Measurements from ENCODE around the gene USP37. TPM values are rescaled to one million over a fixed set of nuclear protein-coding genes. Genes with fewer than 3 reads are reported as not detected.

The USP37 gene
- total RNA-seq, 1 donor from 2014 or later, result 11.8 TPM

DNA sequence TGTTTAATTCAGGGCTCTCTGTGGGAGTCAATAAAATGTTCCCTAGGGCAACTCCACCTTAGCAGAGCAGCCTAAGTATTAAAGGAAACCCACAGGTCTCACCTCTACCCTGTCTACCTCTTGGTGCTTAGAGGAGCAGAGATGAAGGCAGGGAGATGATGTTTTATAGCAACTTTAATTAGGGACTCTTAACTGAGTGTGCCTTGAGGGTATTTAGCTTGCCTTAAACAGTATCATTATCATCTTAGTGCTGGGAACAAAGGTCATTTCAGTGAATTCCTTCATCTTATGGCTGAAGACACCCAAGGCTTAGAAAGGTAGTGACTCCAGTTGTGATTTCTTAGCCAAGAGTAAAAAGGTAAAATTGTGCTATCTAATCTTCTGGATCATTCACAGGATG, 122.5 kb downstream of the USP37 start:
- no peak for DNase-seq (ENCODE audit: low spot score in 2 of 2)
- Histone ChIP-seq H3K9me3 (no peaks in the 10 kb centered on the region), H3K27ac (no peak overlapping the region), H3K27me3 (no peaks in the 10 kb centered on the region), H3K36me3 (peaks cover 13 to 21% of the 10 kb centered on the region in 2 donors), H3K4me1 (no peaks in the 10 kb centered on the region), H3K4me3 (no peak overlapping the region)
- intact Hi-C loops (cut with DNase I), result no loop called here
- TF ChIP-seq, protein P1, sequence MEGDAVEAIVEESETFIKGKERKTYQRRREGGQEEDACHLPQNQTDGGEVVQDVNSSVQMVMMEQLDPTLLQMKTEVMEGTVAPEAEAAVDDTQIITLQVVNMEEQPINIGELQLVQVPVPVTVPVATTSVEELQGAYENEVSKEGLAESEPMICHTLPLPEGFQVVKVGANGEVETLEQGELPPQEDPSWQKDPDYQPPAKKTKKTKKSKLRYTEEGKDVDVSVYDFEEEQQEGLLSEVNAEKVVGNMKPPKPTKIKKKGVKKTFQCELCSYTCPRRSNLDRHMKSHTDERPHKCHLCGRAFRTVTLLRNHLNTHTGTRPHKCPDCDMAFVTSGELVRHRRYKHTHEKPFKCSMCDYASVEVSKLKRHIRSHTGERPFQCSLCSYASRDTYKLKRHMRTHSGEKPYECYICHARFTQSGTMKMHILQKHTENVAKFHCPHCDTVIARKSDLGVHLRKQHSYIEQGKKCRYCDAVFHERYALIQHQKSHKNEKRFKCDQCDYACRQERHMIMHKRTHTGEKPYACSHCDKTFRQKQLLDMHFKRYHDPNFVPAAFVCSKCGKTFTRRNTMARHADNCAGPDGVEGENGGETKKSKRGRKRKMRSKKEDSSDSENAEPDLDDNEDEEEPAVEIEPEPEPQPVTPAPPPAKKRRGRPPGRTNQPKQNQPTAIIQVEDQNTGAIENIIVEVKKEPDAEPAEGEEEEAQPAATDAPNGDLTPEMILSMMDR (IDR thresholded peaks at IDR 0.05), result no peak

DNA sequence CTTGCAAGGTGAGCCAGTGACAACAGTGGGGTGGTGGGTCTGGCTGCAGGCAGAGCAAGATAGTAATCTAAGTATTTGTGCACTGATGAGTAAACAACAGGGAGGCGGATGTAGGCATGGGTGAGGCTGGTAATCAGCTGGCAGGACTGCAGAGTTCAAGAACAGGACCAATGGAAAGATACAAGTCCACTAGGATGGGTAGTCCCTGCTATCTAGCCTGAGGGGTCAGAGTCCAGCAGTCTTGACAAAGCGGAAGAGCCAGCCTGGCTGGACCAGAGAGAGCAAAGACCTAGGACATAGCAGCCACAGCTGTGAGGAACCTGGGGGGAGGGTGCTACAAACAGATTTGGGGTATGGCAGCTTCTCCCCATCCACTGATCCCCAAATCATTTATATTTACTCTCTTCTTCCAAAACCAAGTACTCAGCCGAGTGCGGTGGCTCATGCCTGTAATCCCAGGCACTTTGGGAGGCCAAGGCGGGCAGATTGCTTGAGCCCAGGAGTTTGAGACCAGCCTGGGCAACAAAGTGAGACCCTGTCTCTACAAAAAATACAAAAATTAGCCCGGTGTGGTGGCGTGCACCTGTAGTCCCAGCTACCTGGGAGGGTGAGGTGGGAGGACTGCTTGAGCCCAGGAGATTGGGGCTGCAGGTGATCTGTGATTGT, 123.3 kb downstream of the USP37 start:
- no peak for DNase-seq (ENCODE audit: low spot score in 2 of 2)
- Histone ChIP-seq H3K4me1 (no peaks in the 10 kb centered on the region), H3K36me3 (peaks cover 12 to 21% of the 10 kb centered on the region in 2 donors), H3K9me3 (no peaks in the 10 kb centered on the region), H3K27ac (no peak overlapping the region), H3K4me3 (no peak overlapping the region), H3K27me3 (no peaks in the 10 kb centered on the region)
- intact Hi-C loops (cut with DNase I), result no loop called here
- TF ChIP-seq, protein P1 (IDR thresholded peaks at IDR 0.05), result no peak

DNA sequence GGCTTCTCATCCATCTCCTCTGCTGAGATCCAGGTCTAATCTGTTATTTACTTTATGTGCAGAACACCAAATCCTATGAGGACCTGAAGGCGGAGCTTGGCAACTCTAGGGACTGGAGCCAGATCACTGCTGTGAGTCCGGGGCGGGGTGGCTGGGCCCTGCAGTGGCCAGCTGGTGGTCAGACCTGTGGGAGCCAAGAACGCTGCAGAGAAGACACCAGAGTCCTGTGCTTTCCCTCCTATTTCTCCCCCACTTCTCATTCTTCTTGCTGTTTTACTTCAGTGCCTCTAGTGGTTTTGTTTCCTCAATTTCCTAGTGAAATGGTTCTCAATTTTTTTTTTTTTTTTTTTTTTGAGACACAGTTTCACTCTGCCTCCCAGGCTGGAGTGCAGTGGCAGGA, 129.6 kb downstream of the USP37 start:
- no peak overlapping the region for H3K27ac ChIP-seq
- H3K4me3 ChIP-seq, result no peak overlapping the region
- TF ChIP-seq, protein P1 (IDR thresholded peaks at IDR 0.05), result no peak
- peak in 1 of 2 donors; percentile 39 for DNase-seq (ENCODE audit: low spot score in 2 of 2)
- H3K27me3 ChIP-seq, result no peaks in the 10 kb centered on the region
- no peaks in the 10 kb centered on the region for H3K9me3 ChIP-seq
- no peaks in the 10 kb centered on the region for H3K36me3 ChIP-seq
- no peaks in the 10 kb centered on the region for H3K4me1 ChIP-seq
- intact Hi-C loops (cut with DNase I), result no loop called here

DNA sequence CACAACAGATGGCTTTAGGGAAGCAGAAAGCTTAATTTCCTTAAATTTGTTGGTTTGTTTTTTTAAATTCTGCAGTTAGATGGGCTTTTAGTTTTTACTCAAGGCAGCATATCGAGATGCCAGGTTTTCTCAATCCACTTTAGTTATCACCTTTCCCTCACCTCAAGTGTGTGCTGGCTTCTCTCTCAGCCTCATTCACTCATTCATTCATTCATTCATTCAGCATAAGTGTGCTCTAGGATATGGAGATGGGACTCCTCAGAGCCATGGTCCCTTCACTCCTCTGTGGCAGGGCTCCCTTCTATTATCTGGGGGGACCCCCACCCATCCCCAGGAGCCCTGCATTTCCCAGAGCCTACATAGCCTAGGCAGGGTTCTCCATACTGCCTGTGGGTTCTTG, 130.2 kb downstream of the USP37 start:
- intact Hi-C loops (cut with DNase I), result no loop called here
- Histone ChIP-seq H3K4me1 (no peaks in the 10 kb centered on the region), H3K4me3 (no peak overlapping the region), H3K27ac (no peak overlapping the region), H3K27me3 (no peaks in the 10 kb centered on the region), H3K9me3 (no peaks in the 10 kb centered on the region), H3K36me3 (no peaks in the 10 kb centered on the region)
- peak in 1 of 2 donors; percentile 40 for DNase-seq (ENCODE audit: low spot score in 2 of 2)
- TF ChIP-seq, protein P1 (IDR thresholded peaks at IDR 0.05), result no peak

DNA sequence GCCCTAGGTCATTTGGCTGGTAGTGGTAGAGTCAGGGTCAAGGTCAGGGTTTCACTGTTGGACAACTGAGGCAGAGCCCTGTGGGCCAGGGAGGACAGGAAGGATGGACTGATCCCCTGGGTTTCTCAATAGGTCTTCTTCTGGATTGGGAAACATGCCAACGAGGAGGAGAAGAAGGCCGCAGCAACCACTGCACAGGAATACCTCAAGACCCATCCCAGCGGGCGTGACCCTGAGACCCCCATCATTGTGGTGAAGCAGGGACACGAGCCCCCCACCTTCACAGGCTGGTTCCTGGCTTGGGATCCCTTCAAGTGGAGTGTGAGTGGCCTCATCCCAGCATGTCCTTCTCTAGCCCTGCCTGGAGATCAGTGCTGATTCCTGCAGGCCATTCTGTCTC, 131.2 kb downstream of the USP37 start:
- intact Hi-C loops (cut with DNase I), result no loop called here
- Histone ChIP-seq H3K4me1 (no peaks in the 10 kb centered on the region), H3K9me3 (no peaks in the 10 kb centered on the region), H3K27ac (no peak overlapping the region), H3K4me3 (no peak overlapping the region), H3K36me3 (no peaks in the 10 kb centered on the region), H3K27me3 (no peaks in the 10 kb centered on the region)
- peak in 1 of 2 donors; percentile 51 for DNase-seq (ENCODE audit: low spot score in 2 of 2)
- TF ChIP-seq, protein P1 (IDR thresholded peaks at IDR 0.05), result no peak

All from ascending aorta (tissue), 2 donors.